Thyroid gland (tissue), 4 donors: ENCODE results near the gene RILPL2.

ENCODE experiments used
- POLR2A ChIP-seq, 2 donors: fragments of 450-650 bp; IDR thresholded peaks; one replicate each; pipeline ENCODE4 v1.6.1; 2017; ENCODE audit warnings: antibody characterized with exemption in 2 of 2, mild to moderate bottlenecking in 2 of 2, moderate library complexity in 1 of 2
- TF ChIP-seq, protein P1 (sequence below), 6 experiments: fragments of 200-600 bp in 3 of 6; fragments of 450-650 bp in 3 of 6; sonication (generic) in 3 of 6; IDR thresholded peaks; one replicate each; pipeline ENCODE4 v1.5.1; 2016 to 2019; ENCODE audit warnings: antibody characterized with exemption in 6 of 6, mild to moderate bottlenecking in 2 of 6, inconsistent platforms in 1 of 6, moderate library complexity in 1 of 6

DNA sequence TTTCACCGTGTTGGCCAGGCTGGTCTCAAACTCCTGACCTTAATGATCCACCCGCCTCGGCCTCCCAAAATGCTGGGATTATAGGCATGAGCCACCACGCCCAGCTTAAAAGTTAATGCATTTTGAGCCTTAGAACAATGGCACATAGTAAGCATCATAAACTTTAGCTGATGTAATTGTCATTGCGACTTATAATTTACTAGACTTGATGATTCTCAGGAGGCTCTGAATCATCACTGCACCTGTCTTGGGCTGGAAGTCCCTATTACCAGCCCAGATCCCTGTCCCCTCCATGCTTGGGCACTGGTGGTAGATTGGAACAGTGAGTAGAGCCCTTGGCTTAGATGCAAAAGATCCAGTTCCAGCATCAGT is 26.5 kb downstream of the RILPL2 start:
- no peak for TF ChIP-seq POLR2A (IDR thresholded peaks at IDR 0.05)
- TF ChIP-seq, protein P1, sequence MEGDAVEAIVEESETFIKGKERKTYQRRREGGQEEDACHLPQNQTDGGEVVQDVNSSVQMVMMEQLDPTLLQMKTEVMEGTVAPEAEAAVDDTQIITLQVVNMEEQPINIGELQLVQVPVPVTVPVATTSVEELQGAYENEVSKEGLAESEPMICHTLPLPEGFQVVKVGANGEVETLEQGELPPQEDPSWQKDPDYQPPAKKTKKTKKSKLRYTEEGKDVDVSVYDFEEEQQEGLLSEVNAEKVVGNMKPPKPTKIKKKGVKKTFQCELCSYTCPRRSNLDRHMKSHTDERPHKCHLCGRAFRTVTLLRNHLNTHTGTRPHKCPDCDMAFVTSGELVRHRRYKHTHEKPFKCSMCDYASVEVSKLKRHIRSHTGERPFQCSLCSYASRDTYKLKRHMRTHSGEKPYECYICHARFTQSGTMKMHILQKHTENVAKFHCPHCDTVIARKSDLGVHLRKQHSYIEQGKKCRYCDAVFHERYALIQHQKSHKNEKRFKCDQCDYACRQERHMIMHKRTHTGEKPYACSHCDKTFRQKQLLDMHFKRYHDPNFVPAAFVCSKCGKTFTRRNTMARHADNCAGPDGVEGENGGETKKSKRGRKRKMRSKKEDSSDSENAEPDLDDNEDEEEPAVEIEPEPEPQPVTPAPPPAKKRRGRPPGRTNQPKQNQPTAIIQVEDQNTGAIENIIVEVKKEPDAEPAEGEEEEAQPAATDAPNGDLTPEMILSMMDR (IDR thresholded peaks at IDR 0.05), result no peak
